ENCODE data around the gene FOXO6.

Gene FOXO6

GRCh38 chr1:41353744-41354143 is 7.5 kb upstream of the FOXO6 start:
- DNase-seq = no peak

DNA sequence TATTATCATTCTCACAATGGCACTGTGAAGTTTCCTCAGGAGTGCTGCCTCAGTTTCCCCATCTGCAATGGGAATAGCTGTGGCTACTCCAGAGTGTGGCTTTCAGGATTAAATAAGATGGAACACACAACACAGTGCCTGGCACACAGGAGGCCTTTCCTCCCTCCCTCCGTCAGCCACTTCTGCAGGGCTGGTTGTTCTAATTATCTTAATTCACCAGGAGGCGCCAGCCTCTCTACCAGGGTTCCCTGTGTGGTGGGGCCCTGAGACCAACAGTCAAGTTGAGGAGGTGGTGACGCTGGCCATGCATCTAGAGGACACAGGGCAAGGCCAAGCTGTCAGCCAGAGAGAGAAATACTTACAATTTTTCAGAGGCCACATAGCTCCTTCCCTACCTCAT is 6.3 kb upstream of the FOXO6 start:
- no peak for DNase-seq

DNA sequence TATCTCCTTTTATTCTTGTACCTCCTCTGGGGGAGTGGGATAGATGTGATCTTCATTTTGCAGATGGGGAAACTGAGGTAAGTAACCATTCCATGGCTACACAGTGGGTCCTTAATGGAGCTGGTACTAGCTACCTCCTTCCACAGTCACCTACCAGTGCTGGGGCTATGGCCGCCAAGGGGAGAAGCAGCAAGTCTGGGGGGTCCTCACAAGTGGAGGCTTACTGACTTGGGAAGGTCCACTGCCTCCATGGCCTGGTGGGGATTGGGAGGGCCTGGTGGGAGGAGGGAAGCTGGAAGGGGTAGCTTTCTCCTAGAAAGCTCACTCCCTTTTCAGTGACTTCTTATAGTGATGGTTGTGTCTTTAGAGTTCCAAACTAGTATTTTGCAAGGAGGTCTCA is 5.9 kb upstream of the FOXO6 start:
- no peak for DNase-seq

DNA sequence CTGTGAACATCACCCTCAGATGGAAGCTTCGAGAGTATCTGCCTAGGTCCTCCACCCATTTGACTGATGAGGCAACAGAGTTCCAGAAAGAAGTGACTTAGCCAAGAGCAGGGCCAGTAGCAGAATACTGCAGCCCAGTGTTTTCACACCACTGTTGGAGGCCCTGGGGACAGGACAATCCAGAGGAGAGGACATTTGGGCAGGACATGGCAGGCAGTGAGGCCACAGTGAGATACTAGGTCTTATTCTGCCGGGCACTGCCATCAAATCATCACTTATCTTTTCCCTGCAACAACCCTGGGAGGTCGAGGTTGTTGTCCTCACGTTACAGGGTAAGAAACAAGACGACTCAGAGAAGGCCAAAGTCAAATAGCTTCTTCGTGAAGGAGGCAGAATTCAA is 5.5 kb upstream of the FOXO6 start:
- no peak for DNase-seq

DNA sequence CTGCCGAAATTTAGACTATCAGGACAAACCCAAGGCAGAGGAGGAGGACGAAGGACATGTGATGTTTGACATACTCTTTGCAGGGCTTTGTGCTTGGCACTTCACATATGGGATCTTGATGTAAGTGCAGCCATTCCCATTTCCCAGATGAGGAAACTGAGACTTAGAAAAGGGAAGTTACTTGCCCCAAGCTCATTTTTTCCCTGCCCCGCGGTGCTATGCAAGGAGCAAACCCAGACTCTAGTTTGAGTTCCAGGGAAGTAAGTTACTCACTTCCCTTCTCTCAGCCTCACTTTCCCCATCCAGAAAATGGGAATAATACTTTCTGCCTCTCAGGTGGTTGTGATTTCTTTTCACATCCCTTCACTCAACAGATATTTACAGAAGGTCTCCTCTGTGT is 4.5 kb upstream of the FOXO6 start:
- no peak for DNase-seq

DNA sequence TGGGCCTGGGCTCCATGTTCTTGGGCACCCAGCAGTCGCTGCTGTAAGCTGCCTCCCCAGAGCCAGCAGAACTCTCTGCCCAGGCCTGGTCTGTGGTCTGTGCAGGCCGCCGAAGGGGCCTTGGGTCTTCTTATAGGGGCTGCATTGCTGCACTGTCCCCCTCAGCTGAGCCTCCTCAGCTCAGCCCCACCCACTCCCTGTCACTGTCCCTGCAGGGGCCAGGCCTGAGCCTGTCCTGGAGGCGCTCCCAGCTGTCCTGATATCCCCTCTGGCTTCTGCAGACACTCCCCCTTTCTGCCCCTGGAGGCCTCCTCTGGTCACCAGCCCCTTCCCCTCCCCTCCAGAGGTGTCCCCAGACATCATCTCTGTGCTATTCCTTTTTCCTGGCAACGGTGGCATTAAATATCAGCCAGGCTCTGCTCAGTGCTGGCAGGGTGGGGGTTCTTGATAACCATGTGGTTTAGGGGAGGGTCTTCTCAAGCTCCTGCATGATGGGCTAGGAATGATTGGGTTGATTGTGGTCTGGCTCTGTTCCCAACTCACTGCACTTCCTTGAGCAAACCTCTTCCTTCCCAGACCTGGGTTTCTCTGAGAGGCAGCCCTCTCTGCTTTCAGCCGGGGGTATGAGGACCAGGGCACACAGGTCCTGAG is 3.7 kb upstream of the FOXO6 start:
- peak; percentile 64 for DNase-seq

DNA sequence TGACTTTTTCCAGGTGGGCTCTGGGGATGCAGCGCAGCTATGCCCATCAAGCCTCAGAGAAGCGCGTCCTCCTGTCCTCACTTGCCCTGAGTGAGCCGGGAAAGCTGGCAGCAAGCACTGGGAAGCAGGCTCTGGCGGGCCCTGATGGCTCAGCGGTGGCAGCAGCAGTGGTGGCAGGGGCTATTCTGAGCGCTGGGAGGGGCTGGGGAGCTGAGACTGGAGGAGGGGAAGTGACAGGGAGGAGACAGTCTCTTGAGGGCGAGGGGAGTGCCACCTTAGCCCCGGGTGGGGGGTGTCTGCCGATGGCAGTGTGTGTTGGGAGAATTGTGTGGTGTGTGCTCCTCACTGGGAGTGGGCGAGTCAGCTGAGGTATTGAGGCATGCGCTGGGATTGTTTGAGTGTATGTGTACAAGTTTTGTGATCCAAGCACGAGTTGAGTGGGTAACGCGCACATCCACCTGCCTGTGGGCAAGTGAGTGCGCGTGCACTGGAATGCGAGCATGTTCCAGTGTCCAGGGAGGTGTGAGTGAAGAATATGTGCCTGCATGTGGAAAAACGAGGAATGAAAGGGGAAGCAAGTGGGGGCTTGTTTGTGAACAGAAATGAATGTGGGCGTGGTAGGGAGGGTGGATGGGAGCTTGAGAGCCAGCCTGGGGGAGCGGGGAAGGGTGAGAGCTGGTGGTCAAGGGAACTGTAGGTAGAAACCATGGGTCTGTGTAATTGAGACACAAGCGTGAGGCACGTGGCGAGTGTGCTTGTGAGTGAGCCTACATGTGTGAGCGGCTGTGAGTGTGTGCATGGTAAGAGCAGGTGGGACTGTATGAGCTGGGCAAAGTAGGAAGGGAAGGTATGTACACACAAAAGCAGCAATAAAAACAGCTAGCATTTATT is 2.9 kb upstream of the FOXO6 start:
- no peak for DNase-seq

DNA sequence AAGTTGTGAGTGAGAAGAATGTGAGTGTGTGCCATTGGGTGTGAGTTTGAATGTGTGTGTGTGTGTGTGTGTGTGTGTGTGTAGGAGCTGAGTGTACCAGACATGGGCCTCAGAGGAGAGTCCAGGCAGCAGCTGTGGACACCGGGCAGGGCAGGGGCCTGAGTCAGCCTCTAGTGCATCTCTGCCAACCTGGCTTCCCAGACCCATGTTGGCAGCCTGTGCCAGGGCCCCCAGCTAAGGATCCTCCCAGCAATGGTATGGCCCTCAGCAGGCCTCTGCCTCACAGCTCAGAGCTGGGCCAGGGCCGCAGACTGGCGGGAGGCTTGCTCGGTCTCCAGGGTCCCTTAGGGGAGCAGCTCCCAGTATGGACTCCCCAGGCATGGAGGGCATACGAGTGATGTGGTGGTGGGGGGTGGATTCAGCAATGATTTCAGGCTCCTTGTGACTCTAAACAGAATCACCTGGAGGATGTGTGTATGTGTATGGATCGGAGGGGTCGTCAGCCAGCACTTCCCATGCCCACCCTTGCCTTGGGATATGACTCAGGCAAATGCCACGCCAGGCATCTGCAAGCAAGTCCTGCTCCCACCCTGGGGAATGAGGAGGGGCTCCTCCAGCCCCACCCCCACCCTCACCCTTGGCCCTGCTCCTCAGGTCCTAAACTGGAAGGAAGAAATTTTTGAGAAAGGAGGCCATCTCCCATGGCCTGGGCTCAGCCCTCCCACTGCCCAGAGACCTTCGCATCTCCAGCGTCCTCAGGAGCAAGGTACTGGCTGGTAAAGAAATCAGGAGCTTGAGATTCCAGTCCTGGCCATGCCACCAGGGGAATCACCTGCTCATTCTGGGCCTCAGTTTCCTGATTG is 1.8 kb upstream of the FOXO6 start:
- DNase-seq = peak; percentile 19

- DNase-seq = no peak
Measured at GRCh38 chr1:41360074-41360785, 1.0 kb upstream of the FOXO6 start.

DNA sequence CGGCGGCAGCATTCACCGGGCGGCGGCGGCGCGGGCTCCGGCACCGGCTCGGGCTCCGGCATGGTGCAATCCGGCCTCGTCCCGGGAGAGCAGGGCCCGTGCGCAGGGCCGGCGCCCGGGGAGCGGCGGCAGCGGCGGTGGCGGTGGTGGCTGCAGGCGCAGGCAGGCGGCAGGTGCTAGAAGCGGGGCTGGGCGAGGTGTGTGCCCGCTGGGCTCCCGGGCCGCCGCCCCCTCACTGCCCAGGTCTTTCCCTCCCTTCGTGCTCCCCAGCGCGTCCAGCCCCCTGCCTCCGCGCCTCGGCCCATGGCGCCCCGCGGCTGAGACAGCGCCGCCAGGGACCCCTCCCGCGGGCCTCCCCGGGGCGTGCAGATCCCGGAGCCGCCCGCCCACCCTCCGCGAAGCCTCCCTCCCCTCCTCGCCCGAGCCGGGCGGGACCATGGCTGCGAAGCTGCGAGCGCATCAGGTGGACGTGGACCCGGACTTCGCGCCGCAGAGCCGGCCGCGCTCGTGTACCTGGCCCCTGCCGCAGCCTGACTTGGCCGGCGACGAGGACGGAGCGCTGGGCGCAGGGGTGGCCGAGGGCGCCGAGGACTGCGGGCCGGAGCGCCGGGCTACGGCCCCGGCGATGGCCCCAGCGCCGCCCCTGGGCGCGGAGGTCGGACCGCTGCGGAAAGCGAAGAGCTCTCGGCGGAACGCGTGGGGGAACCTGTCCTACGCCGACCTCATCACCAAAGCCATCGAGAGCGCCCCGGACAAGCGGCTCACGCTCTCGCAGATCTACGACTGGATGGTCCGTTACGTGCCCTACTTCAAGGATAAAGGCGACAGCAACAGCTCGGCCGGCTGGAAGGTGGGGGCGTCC is 492 bp downstream of the FOXO6 start:
- DNase-seq = no peak

GRCh38 chr1:41362357-41362721 is 1.1 kb downstream of the FOXO6 start:
- no peak for DNase-seq

GRCh38 chr1:41362749-41363590 is 1.7 kb downstream of the FOXO6 start:
- DNase-seq = no peak

- no peak for DNase-seq
Measured at GRCh38 chr1:41363591-41364320, 2.5 kb downstream of the FOXO6 start.

DNA sequence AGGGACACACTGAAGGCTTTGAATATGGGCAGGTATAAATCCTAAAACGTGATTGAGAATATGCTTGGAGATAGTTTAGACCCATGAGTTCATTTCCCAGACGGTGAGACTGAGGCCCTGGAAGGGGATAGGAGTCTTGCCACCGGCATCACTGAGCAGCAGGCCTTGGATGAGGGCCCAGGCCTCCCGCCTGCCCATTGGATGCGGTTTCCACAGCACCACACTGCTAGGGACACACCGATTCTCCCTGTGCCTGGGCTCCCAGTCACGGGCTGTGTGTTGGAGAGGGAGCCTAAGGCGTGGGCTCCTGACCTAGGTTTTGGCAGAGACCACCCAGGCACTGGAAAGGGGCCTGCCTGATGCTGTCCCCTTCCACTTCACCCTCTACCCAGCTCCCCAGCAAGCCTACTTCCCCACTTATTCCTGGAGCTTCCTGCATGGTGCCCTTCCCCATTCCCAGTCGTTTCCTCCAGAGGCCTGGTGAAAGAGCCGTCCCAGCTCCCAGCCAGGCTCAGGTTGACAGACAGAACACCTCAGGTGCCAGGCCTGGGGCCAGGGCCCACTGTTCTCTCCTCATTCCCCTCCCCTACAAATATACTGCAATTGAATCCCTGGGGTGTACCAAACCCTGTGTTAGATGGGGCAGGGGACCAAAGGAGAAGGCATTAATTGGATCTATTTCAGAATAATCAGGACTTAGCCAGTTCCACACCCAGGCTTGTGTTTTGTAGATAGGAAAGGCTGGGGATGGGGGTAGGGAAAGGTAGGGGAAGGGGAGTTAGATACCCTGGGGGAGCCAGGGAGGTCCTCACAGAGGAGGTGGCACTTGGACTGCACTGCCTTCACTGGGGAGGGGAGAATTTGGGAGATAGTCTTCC is 3.4 kb downstream of the FOXO6 start:
- DNase-seq = no peak

DNA sequence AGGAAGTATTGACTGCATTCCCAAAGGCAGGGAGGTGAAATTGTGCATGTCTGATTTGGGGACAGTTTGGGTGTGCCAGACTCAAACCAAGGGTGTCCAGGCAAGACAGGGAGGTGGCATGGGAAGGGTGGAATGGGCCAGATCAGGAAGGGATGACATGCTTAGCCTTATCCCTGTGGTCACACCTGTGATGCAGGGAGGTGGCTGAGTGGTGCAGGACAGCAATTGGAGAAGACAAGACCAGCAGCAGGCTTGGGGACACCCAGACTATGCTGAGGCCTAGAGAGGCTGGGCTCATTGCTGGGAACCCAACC is 4.0 kb downstream of the FOXO6 start:
- no peak for DNase-seq

GRCh38 chr1:41365772-41366454 is 4.7 kb downstream of the FOXO6 start:
- DNase-seq = no peak

DNA sequence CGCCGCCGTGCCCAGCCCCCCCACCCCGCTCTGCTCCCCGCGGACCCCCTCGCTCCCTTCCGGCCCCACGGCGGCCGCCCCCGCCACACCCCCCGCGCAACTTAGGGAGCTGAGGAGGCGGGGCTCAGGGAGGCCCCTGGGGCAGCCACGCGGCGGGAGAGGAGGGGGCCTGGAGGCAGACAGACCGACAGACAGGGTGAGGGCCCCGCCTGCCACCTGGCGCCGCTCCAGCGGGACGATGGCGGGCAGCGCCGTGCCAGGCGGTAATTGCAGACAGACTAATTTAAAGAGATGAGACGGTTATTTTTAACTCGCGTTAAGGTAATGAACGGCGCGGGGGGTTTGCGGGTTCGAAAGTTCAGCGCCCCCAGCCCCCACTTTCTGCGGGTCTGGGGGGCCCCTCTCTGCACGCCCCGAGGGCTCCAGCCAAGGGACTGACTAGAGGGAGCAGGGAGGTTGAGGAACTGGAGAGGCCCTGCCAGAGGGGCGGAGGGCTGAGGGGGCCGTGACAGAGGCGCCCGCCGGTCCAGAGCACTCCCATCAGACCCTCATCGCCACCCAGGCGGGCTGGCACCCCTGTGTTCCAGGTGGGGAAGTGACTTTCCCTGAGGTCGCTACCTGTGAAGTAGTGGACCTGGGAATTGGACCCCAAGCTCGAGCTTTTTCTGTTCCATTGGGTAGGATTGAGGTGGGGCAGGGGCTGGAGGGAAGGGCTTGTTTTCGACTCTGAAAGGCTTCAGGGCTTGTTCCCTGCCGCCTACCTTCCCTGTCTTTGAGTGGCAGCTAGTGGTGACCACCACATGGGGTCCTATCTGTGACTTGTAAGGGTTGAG is 5.4 kb downstream of the FOXO6 start:
- DNase-seq = no peak

DNA sequence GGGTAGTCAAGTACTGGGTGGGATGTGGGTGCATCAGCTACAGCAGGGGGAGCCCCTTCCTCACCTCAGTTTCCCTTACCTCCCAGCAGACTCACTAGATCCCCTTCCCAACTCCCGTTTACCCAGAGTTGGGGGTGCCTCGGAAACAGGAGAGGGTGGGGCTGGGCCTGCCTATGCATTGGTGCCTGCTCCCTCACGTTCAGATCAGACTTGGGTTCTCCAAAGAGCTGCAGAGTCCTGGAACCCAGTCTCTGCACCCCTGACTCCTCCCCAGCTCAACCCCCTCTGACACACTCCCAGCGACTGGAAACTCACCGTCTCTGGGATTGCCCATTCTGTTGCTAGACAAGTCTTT is 6.0 kb downstream of the FOXO6 start:
- no peak for DNase-seq
